Kidney (tissue), 14 donors: ENCODE measurements around the gene RNF175. TPM values are rescaled to one million over a fixed set of nuclear protein-coding genes. Genes with fewer than 3 reads are reported as not detected.

Source experiments
- DNase-seq, 5 donors: peaks; one replicate each; pipeline ENCODE4 v3.0.0-alpha.2; 2013 to 2020
- FAIRE-seq: peaks from 2 replicates; lab custom pipeline; 2012; peaks lifted over from hg19 to GRCh38; lab: Jason Lieb, UNC
- H3K27ac ChIP-seq, 2 donors: one replicate each; pipeline ENCODE4 v1.7.0; 2013; ENCODE audit warnings: low read depth in 2 of 2, low read length in 2 of 2, inconsistent platforms in 1 of 2
- H3K27me3 ChIP-seq: one replicate; pipeline ENCODE4 v1.7.1; 2013; ENCODE audit warnings: low read length, inconsistent platforms; ENCODE audit not compliant: control insufficient read depth, insufficient read depth
- H3K36me3 ChIP-seq, 3 donors: one replicate each; pipeline versions ENCODE4 v1.7.0 to v1.7.1; 2013; ENCODE audit warnings: low read length in 3 of 3, control low read depth in 1 of 3, inconsistent platforms in 1 of 3; ENCODE audit not compliant: insufficient read depth in 3 of 3, control insufficient read depth in 2 of 3
- H3K4me1 ChIP-seq, 3 donors: one replicate each; pipeline versions ENCODE4 v1.7.0 to v1.7.1; 2013; ENCODE audit warnings: low read length in 3 of 3, inconsistent platforms in 1 of 3, low read depth in 1 of 3; ENCODE audit not compliant: control insufficient read depth in 2 of 3, insufficient read depth in 2 of 3
- H3K4me3 ChIP-seq, 3 donors: one replicate each; pipeline versions ENCODE4 v1.7.0 to v1.8.1; 2013; ENCODE audit warnings: low read length in 3 of 3, control low read depth in 1 of 3, inconsistent platforms in 1 of 3
- H3K9ac ChIP-seq, 3 donors: one replicate each; pipeline versions ENCODE4 v1.7.0 to v1.7.1; 2013; ENCODE audit warnings: low read length in 3 of 3, control low read depth in 1 of 3, inconsistent platforms in 1 of 3
- H3K9me3 ChIP-seq, 3 donors: one replicate each; pipeline versions ENCODE4 v1.7.0 to v1.7.1; 2013; ENCODE audit warnings: low read length in 3 of 3, control low read depth in 1 of 3, inconsistent platforms in 1 of 3; ENCODE audit not compliant: control insufficient read depth in 2 of 3, insufficient read depth in 1 of 3
- CTCF ChIP-seq: IDR thresholded peaks from 3 replicates; pipeline ENCODE4 v1.5.1; 2012; ENCODE audit warnings: mild to moderate bottlenecking, moderate library complexity, borderline replicate concordance; ENCODE audit not compliant: insufficient read depth; ENCODE audit errors: extremely low read depth
- intact Hi-C: fragments of 100-400 bp; cut with DNase I; formaldehyde crosslinking; loops from one replicate; pipeline ENCODE4 v1.11.1; 2022
- polyA plus RNA-seq: library from polyadenylated mRNA; stranded (reverse); fragments of 350-450 nt; fragmentation: Illumina TruSeq; extraction: RNeasy Lipid Tissue Mini Kit (QIAGEN cat#74804); gene quantifications from one replicate; pipeline ENCODE4 v1.2.3, GENCODE V29; 2014; ENCODE audit warnings: low read depth, low replicate concordance; ENCODE audit not compliant: insufficient read depth
- total RNA-seq: library from RNA; stranded (reverse); fragmentation: NEBNext Ultra II Directional; extraction: Animal tissue kit (Norgen Biotek cat#: 25700); gene quantifications from one replicate; pipeline ENCODE4 v1.2.1, GENCODE V29; 2021
- donor health status: control.
- donor health status: control.
- donor health status: control.
- donor health status: control.
- donor health status: control.
- donor health status: DM: yes; HTN: yes; CAD: no.
- donor health status: Normal renal cell carcinoma (clear cell type).

RNF175 gene
- total and polyA plus RNA-seq, 2 donors from 2014 or later: 0.25 TPM; not detected in 1

GRCh38 chr4:153705743-153706468 lies 53.9 kb downstream of the RNF175 start:
- Histone ChIP-seq H3K27me3 (no peaks in the 10 kb centered on the region), H3K9ac (no peak overlapping the region), H3K9me3 (no peaks in the 10 kb centered on the region), H3K4me1 (no peaks in the 10 kb centered on the region), H3K27ac (no peak overlapping the region), H3K4me3 (no peak overlapping the region), H3K36me3 (no peaks in the 10 kb centered on the region)
- intact Hi-C loops: no loop called here
- FAIRE-seq (no peak), DNase-seq (no peak)
- TF ChIP-seq CTCF: no peak

- FAIRE-seq (no peak), DNase-seq (no peak)
- Histone ChIP-seq H3K36me3 (no peaks in the 10 kb centered on the region), H3K9ac (no peak overlapping the region), H3K27ac (no peak overlapping the region), H3K4me1 (no peaks in the 10 kb centered on the region), H3K9me3 (no peaks in the 10 kb centered on the region), H3K4me3 (no peak overlapping the region), H3K27me3 (no peaks in the 10 kb centered on the region)
- no peak for TF ChIP-seq CTCF
- intact Hi-C loops: no loop called here
These were observed 55.3 kb downstream of the RNF175 start for GRCh38 chr4:153704522-153704921.

GRCh38 chr4:153684971-153685371 lies 74.9 kb downstream of the RNF175 start:
- no peak for TF ChIP-seq CTCF
- Histone ChIP-seq H3K9ac (peak overlapping the region in 1 of 3 donors; percentile 46), H3K27ac (no peak overlapping the region), H3K36me3 (no peaks in the 10 kb centered on the region), H3K9me3 (peaks cover 0 to 4% (median 0%) of the 10 kb centered on the region in 3 donors), H3K27me3 (no peaks in the 10 kb centered on the region), H3K4me3 (peak overlapping the region; percentile 46 to 70 (median 60)), H3K4me1 (peaks cover 0 to 2% (median 0%) of the 10 kb centered on the region in 3 donors)
- FAIRE-seq (no peak), DNase-seq (no peak)
- intact Hi-C loops: no loop called here
